Endothelial cell of umbilical vein (primary cell): ENCODE data around the gene DSCAML1. TPM values are rescaled to one million over a fixed set of nuclear protein-coding genes. Genes with fewer than 3 reads are reported as not detected.

Source experiments
- BruUV-seq: library from RNA; stranded (reverse); fragments of 400-500 nt; replicated peaks from 2 replicates; lab custom pipeline; 2021; lab: Mats Ljungman, UMichigan
- CTCF ChIA-PET: fragments of 300-600, 350-600 bp; sonication (Branson Sonifier 250); formaldehyde crosslinking; loops from one replicate; lab custom pipeline; 2021; ENCODE audit warnings: antibody characterized with exemption, inconsistent platforms; lab: Charles Lee
- POLR2A ChIA-PET: fragments of 300-600, 350-600 bp; sonication (Branson Sonifier 250); formaldehyde crosslinking; loops from one replicate; lab custom pipeline; 2021; ENCODE audit warnings: antibody characterized with exemption, inconsistent platforms; lab: Charles Lee
- DNase-seq: peaks from one replicate; pipeline ENCODE4 v3.0.0-alpha.2; 2011; ENCODE audit warnings: low read depth, low spot score
- FAIRE-seq: peaks from 2 replicates; lab custom pipeline; 2011; peaks lifted over from hg19 to GRCh38; lab: Jason Lieb, UNC
- H2AFZ ChIP-seq: 2 replicates; pipeline ENCODE4 v1.6.0; 2012; ENCODE audit warnings: low read depth, low read length, control low read depth, inconsistent platforms
- H3K27ac ChIP-seq: 2 replicates; pipeline ENCODE4 v1.5.1; 2011; ENCODE audit warnings: low read depth, mild to moderate bottlenecking, control low read depth, low read length, moderate library complexity; ENCODE audit not compliant: insufficient read depth
- H3K27me3 ChIP-seq, 2 experiments: 2 replicates each; pipeline versions ENCODE4 v1.6.0 to v1.6.1; 2011; ENCODE audit warnings: low read length in 2 of 2, mixed read lengths in 1 of 2; ENCODE audit not compliant: control insufficient read depth in 2 of 2, insufficient read depth in 2 of 2
- H3K36me3 ChIP-seq, 2 experiments: 2 replicates in 1 of 2; 3 replicates in 1 of 2; pipeline ENCODE4 v1.5.1; 2011; ENCODE audit warnings: low read length in 2 of 2, mild to moderate bottlenecking in 1 of 2, moderate library complexity in 1 of 2; ENCODE audit not compliant: control insufficient read depth in 2 of 2, insufficient read depth in 2 of 2; ENCODE audit errors: extremely low read depth in 1 of 2
- H3K4me1 ChIP-seq: 3 replicates; pipeline ENCODE4 v1.5.1; 2011; ENCODE audit warnings: mild to moderate bottlenecking, low read length; ENCODE audit not compliant: control insufficient read depth, insufficient read depth; ENCODE audit errors: extremely low read depth
- H3K4me2 ChIP-seq: 2 replicates; pipeline ENCODE4 v1.6.1; 2011; ENCODE audit warnings: low read length, control low read depth, mixed read lengths; ENCODE audit not compliant: insufficient read depth
- H3K4me3 ChIP-seq, 3 experiments: fragments of 200-600 bp in 1 of 3; sonication (generic), shearing (Covaris generic) in 1 of 3; replicated peaks in 1 of 3; 2 replicates each; pipeline ENCODE4 v1.5.1; 2011 to 2016; ENCODE audit warnings: control low read depth in 3 of 3, low read length in 3 of 3, mild to moderate bottlenecking in 2 of 3, inconsistent platforms in 1 of 3, low read depth in 1 of 3, moderate library complexity in 1 of 3; ENCODE audit not compliant: insufficient read depth in 1 of 3
- H3K79me2 ChIP-seq: 2 replicates; pipeline ENCODE4 v1.6.0; 2012; ENCODE audit warnings: low read length, inconsistent platforms; ENCODE audit not compliant: control insufficient read depth, insufficient read depth
- H3K9ac ChIP-seq: replicated peaks from 2 replicates; pipeline ENCODE3; 2011; ENCODE audit warnings: low read length, control low read depth; ENCODE audit not compliant: insufficient read depth; ENCODE audit errors: extremely low read depth
- H3K9me1 ChIP-seq: replicated peaks from 3 replicates; pipeline ENCODE4 v1.6.0; 2011; ENCODE audit warnings: mild to moderate bottlenecking, low read length; ENCODE audit not compliant: control insufficient read depth, insufficient read depth; ENCODE audit errors: extremely low read depth
- H3K9me3 ChIP-seq: replicated peaks from 2 replicates; pipeline ENCODE4 v1.5.1; 2012; ENCODE audit warnings: low read length, inconsistent platforms; ENCODE audit not compliant: control insufficient read depth, insufficient read depth
- H4K20me1 ChIP-seq: replicated peaks from 2 replicates; pipeline ENCODE3; 2011; ENCODE audit warnings: mild to moderate bottlenecking, low read length; ENCODE audit not compliant: control insufficient read depth, insufficient read depth; ENCODE audit errors: extremely low read depth
- EZH2 ChIP-seq: IDR thresholded peaks from 2 replicates; pipeline ENCODE4 v1.6.1; 2012; ENCODE audit warnings: borderline replicate concordance, low read depth, mild to moderate bottlenecking, moderate library complexity, low read length, inconsistent platforms; ENCODE audit not compliant: severe bottlenecking
- FOS ChIP-seq: IDR thresholded peaks from 2 replicates; pipeline ENCODE4 v1.6.1; 2011; ENCODE audit warnings: mild to moderate bottlenecking, low read length, moderate library complexity, borderline replicate concordance; ENCODE audit not compliant: insufficient read depth
- GATA2 ChIP-seq: IDR thresholded peaks from 2 replicates; pipeline ENCODE4 v1.7.0; 2011; ENCODE audit warnings: low read depth, mild to moderate bottlenecking, moderate library complexity, mixed read lengths, low read length; ENCODE audit not compliant: insufficient read length, insufficient read depth
- JUN ChIP-seq: IDR thresholded peaks from 2 replicates; pipeline ENCODE4 v1.6.1; 2011; ENCODE audit warnings: borderline replicate concordance, low read depth; ENCODE audit not compliant: insufficient read length, insufficient read depth
- MAX ChIP-seq: IDR thresholded peaks from 2 replicates; pipeline ENCODE4 v1.6.1; 2011; ENCODE audit not compliant: insufficient read depth, insufficient read length
- MYC ChIP-seq: IDR thresholded peaks from one replicate; pipeline ENCODE4 v1.6.1; 2011; ENCODE audit warnings: mild to moderate bottlenecking, low read depth, low read length
- POLR2A ChIP-seq: IDR thresholded peaks from 2 replicates; pipeline ENCODE4 v1.6.1; 2012; ENCODE audit warnings: low read depth, mild to moderate bottlenecking, control low read depth, low read length
- POLR2AphosphoS5 ChIP-seq: IDR thresholded peaks from 2 replicates; pipeline ENCODE4 v1.6.1; 2012; ENCODE audit warnings: low read depth, mild to moderate bottlenecking, control low read depth, low read length, moderate library complexity; ENCODE audit not compliant: insufficient read depth
- dilution Hi-C: fragments of 300-500 bp; cut with MboI; formaldehyde crosslinking; loops from one replicate; pipeline ENCODE4 v1.15.0; 2019; ENCODE audit warnings: low sequenced_read_pairs; ENCODE audit not compliant: extremely low pct_ligation_motif_present
- intact Hi-C: fragments of 100-400 bp; cut with micrococcal nuclease; formaldehyde crosslinking; loops from one replicate; pipeline ENCODE4 v1.10.0; 2022
- polyA plus RNA-seq, 4 experiments: library from polyadenylated mRNA; depleted of rRNA in 3 of 4; stranded (reverse) in 3 of 4; unstranded in 1 of 4; fragments of >200 nt; gene quantifications; 2 replicates each; pipeline versions ENCODE4 v1.2.1 to v1.2.3, GENCODE V29; 2011 to 2012; ENCODE audit warnings: missing spikeins in 1 of 4
- total RNA-seq: library from RNA; stranded (reverse); gene quantifications from 2 replicates; pipeline ENCODE4 v1.2.3, GENCODE V29; 2021
- TF ChIP-seq, protein P1 (sequence below), 2 donors: IDR thresholded peaks; 1 replicate in 1 of 2; 2 replicates in 1 of 2; pipeline ENCODE4 v1.5.1; 2011; ENCODE audit warnings: low read length in 2 of 2, mild to moderate bottlenecking in 2 of 2, moderate library complexity in 2 of 2, control low read depth in 1 of 2, inconsistent platforms in 1 of 2, low read depth in 1 of 2; ENCODE audit not compliant: insufficient read depth in 1 of 2; ENCODE audit errors: extremely low read depth in 1 of 2

The DSCAML1 gene
- total and polyA plus RNA-seq, 2 donors (not counting 3 experiments of a cell fraction or from before 2014, with no cell fraction given): not detected

GRCh38 chr11:117839380-117839881 lies 42.4 kb upstream of the DSCAML1 start:
- DNase-seq: no peak
- Histone ChIP-seq H2AFZ (no peak overlapping the region), H3K27me3 (peaks cover 0 to 7% of the 10 kb centered on the region in 2 experiments), H3K9me1 (no peaks in the 10 kb centered on the region), H3K27ac (no peak overlapping the region), H3K4me2 (no peak overlapping the region), H3K79me2 (no peaks in the 10 kb centered on the region), H3K36me3 (no peaks in the 10 kb centered on the region), H3K4me1 (no peaks in the 10 kb centered on the region), H3K9ac (no peak overlapping the region), H3K4me3 (no peak overlapping the region), H4K20me1 (no peaks in the 10 kb centered on the region), H3K9me3 (no peaks in the 10 kb centered on the region)
- intact Hi-C loops: no loop called here
- BruUV-seq: no TSS peak
- ChIA-PET CTCF (interaction anchor here (1.3 to 7.8 kb wide), 4 partner anchors 22 to 108 kb away, joined by 3 to 229 read pairs (median 4); no protein-coding TSS in a partner anchor), POLR2A (no interaction called here)
- dilution Hi-C loops: no loop called here
- no peak for FAIRE-seq
- no peak for TF ChIP-seq GATA2
- TF ChIP-seq MAX: no peak
- TF ChIP-seq MYC: no peak
- no peak for TF ChIP-seq FOS
- TF ChIP-seq JUN: no peak
- TF ChIP-seq POLR2AphosphoS5: no peak
- no peak for TF ChIP-seq EZH2
- TF ChIP-seq POLR2A: no peak
- TF ChIP-seq, protein P1, sequence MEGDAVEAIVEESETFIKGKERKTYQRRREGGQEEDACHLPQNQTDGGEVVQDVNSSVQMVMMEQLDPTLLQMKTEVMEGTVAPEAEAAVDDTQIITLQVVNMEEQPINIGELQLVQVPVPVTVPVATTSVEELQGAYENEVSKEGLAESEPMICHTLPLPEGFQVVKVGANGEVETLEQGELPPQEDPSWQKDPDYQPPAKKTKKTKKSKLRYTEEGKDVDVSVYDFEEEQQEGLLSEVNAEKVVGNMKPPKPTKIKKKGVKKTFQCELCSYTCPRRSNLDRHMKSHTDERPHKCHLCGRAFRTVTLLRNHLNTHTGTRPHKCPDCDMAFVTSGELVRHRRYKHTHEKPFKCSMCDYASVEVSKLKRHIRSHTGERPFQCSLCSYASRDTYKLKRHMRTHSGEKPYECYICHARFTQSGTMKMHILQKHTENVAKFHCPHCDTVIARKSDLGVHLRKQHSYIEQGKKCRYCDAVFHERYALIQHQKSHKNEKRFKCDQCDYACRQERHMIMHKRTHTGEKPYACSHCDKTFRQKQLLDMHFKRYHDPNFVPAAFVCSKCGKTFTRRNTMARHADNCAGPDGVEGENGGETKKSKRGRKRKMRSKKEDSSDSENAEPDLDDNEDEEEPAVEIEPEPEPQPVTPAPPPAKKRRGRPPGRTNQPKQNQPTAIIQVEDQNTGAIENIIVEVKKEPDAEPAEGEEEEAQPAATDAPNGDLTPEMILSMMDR (IDR thresholded peaks at IDR 0.05; ENCODE audit: extremely low read depth in 1 of 2, insufficient read depth in 1 of 2, low read depth in 1 of 2, low read length in 2 of 2): no peak
